Left cardiac atrium (tissue), 4 donors: ENCODE measurements around the gene PWP2. TPM values are rescaled to one million over a fixed set of nuclear protein-coding genes. Genes with fewer than 3 reads are reported as not detected.
A peak's percentile ranks its signal among the peaks of the same experiment; 100 is the strongest.
"Not testable (repeated sequence)": the region's sequence is repeated elsewhere in the genome, so short reads cannot be mapped to it uniquely, and the experiment has no call there.

Experiments used
- ATAC-seq, 2 donors: fragments of 200-7000 bp; cut with Tn5 transposase; one replicate each; pipeline ENCODE4 v1.9.1; 2020; ENCODE audit warnings: mild to moderate bottlenecking in 2 of 2, moderate library complexity in 2 of 2
- DNase-seq: peaks from one replicate; pipeline ENCODE4 v3.0.0-alpha.2; 2020
- intact Hi-C, 2 donors: fragments of 100-400 bp; cut with DNase I; formaldehyde crosslinking; loops; one replicate each; pipeline versions ENCODE4 v1.14.1 to v1.15.1; 2022 to 2023
- total RNA-seq, 2 donors: library from RNA; stranded (reverse); fragmentation: NEBNext Ultra II Directional; extraction: Animal tissue kit (Norgen Biotek cat#: 25700); gene quantifications; one replicate each; pipeline ENCODE4 v1.2.1, GENCODE V29; 2021
- donor health status: DM: no; HTN: yes; CAD: no.
- donor health status: DM: no; HTN: yes; CAD: no; lungs with severe emphysema.
- donor health status: DM: yes; HTN: yes; CAD: no.
- donor health status: Dilated cardiomyopathy.

PWP2 gene
- total RNA-seq, 2 donors from 2014 or later = 1.2 to 7.0 TPM

DNA sequence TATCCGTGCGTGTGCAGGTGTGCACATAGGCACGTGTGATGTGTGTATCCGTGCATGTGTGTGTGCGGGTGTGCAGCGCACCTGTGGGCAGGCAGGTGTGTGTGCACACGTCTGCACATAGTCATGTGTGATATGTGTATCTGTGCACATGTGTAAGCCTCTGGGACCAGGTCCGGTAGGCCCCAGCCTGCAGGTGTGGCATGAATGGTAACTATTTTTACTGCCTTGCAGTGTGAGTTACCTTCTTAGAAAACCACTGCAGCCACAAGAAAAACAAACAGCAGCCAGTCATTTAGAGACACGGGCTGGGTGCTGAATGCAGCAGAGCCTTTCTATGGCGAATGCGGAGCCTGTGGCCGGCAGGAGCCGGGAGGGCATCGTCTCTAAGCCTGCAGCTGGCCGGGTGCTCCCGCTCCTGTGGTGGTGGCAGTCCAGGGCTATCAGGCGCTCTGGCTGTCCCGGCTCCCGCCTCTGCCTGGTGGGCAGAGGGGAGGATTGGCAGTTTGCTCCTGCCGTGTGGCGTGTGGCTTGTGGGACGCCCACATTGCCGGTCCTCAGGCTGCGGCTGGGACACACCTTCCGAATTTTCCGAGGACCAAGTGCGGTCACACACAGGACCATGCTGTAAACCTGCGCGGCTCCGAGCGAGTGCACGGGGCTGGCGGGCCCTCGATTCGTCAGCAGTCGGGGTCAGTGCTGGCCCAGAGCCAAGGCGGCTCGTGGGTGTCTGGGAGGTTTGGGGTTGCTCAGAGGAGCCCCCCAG lies 48.2 kb downstream of the PWP2 start:
- intact Hi-C loops, DNase-seq, ATAC-seq: not testable (repeated sequence)

DNA sequence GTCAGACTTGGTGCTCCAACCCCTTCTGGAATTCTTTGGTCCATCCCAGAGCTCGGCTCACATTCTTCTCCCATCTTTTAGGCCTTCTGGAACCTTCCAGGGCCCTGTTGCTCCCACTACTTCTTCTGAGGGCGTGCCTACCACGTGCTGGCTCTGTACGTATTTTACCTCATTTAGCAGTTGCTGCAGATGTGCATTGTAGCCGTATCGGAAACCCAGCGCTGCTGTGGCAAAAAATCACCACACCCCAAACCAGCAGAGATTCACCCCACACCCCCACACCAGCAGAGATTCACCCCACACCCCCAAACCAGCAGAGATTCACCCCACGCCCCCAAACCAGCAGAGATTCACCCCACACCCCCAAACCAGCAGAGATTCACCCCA lies 48.8 kb downstream of the PWP2 start:
- ATAC-seq, DNase-seq, intact Hi-C loops: not testable (repeated sequence)

DNA sequence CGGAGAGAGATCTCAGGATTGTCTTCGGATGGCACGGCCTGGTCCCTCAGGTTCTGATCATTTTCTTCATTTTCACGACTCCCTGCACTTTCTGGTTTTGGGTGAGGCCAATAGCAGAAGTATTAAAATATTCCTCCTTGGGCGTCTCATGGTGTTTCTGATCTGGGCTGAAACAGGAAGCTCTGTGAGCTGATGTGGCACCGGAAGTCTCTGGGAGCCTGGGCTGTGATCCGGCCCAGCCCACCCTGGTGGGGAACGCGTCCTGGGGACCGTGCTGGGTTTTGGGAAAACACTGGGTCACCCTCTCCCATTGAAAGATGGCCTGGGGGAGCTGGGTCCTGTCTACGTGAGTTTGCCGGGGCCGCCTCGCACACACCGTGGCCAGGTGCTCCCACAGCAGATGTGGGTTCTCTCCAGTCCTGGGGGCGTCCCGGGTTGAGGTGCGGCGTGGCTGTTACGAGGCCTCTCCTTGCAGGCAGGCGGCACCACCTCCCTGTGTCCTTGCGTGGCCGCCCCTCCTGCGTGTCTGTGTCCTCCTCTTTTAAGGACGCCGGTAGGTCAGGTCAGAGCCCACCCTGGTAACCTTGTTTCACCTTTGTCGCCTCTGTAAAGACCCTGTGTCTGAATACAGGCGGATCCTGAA lies 50.4 kb downstream of the PWP2 start:
- ATAC-seq, DNase-seq, intact Hi-C loops: not testable (repeated sequence)

DNA sequence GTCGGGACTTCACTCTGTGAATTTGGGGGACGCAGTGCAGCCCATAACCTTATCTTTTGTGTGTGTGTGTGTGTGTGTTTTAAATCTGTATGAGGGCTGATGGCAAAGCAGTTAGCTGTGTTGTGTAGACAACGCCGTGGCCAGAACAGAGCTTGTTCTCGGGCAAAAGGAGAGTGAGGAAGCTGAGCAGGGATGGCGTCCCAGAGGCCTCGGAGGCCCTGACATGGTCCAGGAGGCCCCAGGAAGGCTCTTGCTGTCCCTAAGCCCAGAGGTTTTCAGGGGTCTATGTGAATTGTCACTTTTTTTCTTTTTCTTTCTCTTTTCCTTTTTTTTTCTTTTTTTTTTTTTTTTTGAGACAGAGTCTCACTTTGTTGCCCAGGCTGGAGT lies 50.9 kb downstream of the PWP2 start:
- DNase-seq, ATAC-seq, intact Hi-C loops: not testable (repeated sequence)

DNA sequence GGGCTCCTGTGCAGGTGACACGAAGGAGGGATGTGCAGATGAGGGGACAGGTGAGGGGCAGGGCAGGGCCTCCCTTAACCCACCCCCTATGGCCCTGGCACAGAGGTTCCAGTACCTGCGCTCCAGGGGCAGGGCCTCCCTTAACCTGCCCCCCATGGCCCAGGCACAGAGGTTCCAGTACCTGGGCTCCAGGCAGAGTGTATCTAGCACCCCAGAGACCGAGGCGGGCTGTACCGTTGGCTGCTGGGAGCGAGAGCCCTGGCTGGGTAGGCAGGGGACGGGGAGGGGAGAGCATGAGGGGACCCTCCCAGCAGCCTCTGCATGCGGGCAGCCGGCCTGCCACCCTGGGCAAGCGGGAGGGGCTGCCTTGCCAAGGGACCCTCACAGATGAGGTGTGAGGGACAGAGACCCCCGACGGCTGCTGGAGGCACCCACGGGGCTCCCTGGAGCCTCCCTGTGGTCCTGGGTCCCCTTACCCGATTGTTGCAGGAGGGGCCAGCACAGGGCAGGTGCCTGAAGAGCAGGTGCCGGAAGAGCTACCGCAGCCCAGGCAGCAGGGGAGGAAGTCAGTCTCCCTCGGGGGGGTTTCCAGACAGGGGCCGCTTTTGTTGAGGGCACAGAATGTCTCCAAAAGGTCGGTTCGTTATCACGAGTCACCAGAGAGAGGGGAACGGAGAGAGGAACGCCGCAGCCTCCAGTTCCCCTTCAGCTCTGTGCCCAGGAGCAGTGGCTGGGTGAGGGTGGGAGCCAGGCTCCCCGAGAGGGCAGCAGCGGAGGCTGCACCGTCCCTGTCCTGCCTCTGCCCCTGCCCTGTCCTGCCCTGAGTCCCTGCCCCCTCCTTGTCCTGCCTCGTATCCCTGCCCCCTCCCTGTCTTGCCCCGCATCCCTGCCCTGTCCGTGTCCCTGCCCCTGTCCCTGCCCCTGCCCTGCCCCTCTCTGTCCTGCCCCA lies 52.4 kb downstream of the PWP2 start:
- intact Hi-C loops = not testable (repeated sequence)
- DNase-seq (peak; percentile 3), ATAC-seq (peak; percentile 29 to 55)

DNA sequence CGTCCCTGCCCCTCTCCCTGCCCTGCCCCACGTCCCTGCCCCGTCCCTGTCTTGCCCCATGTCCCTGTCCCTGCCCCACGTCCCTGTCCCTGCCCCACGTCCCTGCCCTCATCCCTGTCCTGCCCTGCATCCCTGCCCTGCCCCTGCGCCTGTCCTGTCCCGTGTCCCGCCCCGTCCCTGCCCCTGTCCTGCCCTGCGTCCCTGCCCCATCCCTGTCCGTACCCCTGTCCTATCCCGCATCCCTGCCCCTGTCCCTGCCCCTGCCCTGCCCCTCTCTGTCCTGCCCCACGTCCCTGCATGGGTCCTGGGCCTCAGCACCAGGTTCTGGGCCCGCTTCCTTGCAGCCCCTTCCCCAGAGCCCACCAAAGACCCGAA lies 53.1 kb downstream of the PWP2 start:
- intact Hi-C loops = not testable (repeated sequence)
- ATAC-seq = peak; percentile 9 to 55

DNA sequence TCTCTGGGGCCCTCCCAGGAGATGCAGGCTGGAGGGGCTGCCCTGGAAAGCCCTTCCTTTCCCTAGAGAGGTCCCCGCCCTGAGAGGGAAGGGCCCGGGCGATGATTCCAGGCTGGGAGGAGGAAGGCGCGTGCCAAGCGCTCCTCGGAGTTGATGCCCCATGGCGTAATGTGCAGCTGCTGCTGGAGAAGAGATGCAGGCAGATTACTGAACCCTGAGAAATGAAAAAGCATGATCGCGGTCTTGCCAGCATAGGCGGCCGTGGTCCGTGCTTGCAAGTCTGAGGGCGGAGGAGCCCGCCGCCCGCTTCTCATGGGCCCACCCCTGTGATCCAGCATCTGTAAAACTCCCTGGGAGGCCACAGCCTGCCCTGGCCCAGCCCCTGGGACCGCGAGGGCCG lies 53.6 kb downstream of the PWP2 start:
- DNase-seq, intact Hi-C loops: not testable (repeated sequence)
- peak; percentile 65 to 67 for ATAC-seq

More for the DNA sequence above, 53.1 kb downstream of the PWP2 start:
- not testable (repeated sequence) for DNase-seq

DNA sequence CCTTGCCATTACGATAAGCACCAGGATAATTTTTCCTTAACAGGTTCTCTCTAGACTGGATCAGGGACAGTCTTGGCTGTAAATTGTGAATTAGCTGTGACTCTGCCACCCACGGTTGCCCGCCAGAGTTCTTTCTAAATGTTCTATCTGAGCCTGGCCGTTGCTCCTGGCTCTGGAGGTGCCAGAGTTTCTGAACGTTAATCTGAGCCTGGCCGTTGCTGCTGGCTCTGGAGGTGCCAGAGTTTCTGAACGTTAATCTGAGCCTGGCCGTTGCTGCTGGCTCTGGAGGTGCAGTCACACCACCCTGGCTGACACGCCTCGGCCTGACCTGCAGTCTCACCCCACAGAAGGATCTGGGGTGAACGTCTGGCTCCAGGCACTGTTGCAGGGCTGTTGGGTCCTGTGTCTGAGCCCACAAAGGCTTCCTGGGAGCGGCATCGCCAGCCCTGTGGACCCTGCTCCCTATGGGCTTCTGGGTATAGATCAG lies 56.0 kb downstream of the PWP2 start:
- ATAC-seq, intact Hi-C loops, DNase-seq: not testable (repeated sequence)

DNA sequence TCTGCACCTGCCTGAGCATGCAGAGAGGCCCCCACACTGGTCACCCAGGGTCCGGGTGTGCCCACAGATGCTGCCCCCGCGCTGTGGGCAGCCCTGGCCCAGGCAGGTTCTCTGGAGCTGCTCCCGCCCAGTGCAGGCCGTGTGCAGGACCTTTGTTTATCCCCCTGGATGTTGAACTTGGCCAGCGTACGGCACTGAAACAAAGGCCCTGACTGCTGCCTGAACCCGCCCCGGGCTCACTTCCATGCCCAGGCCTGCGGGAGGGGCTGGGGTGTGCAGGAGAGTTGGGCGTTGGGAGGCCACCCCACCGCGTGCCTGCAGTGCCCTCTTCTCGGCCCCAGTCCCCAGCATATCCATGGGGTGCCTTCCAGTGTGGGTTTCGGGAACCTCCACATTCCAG lies 58.7 kb downstream of the PWP2 start:
- ATAC-seq, intact Hi-C loops, DNase-seq: not testable (repeated sequence)

DNA sequence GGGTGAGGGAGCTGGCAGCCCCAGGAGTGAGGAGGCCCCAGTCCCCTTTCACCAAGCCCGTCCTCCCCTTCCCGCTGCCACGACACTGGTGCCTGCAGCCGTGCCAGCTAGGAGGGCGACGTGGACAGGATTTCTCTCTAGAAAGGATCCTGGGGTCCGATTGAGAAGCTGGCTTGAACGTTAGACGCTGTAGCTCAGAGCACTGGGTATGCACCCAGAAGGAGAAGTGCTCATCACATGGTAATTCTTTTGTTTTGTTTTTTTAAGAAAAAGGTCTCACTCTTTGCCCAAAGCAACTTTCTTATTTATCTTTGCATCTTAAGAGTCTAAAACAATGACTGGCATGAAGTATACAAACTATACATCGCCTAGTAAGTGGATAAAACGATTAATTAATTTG lies 60.3 kb downstream of the PWP2 start:
- DNase-seq, ATAC-seq, intact Hi-C loops: not testable (repeated sequence)

DNA sequence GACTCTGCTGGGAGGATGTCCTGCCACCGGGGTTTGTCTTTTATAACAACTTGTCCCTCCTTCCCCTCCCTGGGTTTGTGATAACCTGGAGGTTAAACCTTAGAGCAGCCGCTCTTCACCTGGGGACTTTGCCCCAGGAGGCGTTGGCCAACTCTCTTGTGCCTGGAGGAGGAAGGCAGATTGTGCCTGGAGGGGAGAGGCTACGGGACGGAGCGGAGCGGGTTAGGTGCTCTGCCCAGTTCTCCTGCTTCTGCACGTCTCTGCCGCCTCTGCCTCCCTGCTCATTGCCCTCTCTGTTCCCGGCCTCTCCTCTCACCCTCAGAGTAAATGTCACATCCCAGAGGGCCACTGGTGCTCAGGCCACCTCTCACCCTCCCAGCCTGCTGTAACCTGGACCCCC lies 63.1 kb downstream of the PWP2 start:
- intact Hi-C loops, DNase-seq, ATAC-seq: not testable (repeated sequence)

DNA sequence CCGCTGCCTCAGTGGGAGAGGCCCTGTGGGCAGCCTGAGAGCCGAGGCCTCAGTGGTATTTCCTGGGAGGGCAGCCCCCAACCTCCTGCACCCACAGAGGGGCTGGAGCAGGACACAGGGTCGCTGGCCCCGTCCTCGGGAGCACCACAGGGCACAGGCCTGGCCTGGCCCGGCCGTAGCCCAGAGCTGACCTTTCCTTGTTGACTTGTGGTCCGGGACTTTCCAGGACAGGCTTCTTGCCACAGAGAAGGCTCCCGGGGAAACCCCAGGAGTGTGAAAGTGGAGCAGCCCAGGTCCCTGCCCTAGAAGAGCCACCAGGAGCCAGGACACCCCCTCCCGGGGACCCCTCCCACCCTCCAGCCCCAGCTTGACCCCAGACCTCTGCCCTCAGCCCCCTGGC lies 63.7 kb downstream of the PWP2 start:
- peak in 1 of 2 donors; percentile 47 for ATAC-seq
- intact Hi-C loops = not testable (repeated sequence)
- peak; percentile 19 for DNase-seq

DNA sequence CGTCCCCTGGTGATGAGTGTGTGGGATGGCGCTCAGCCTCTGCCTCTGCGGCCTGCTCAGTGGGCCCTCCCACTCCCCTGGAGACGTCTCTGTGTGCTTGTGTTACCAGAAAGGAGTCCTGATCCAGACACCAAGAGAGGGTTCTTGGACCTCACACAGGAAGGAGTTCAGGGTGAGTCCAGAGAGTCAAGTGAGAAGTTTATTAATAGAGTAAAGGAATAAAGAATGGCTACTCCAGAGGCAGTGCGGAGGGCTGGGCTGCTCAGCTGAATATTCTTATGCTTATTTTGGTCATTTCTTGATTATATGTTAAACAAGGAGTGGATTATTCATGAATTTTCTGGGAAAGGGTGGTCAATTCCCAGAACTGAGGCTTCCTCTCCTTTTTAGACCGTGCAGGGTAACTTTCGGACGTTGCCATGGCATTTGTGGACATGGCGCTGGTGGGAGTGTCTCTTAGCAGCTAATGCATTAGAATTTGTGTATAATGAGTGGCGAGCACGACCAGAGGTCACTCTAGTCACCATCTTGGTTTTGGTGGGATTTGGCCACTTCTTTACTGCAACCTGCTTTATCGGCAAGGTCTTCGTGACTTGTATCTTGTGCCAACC lies 64.9 kb downstream of the PWP2 start:
- intact Hi-C loops, DNase-seq: not testable (repeated sequence)
- ATAC-seq = peak in 1 of 2 donors; percentile 27

DNA sequence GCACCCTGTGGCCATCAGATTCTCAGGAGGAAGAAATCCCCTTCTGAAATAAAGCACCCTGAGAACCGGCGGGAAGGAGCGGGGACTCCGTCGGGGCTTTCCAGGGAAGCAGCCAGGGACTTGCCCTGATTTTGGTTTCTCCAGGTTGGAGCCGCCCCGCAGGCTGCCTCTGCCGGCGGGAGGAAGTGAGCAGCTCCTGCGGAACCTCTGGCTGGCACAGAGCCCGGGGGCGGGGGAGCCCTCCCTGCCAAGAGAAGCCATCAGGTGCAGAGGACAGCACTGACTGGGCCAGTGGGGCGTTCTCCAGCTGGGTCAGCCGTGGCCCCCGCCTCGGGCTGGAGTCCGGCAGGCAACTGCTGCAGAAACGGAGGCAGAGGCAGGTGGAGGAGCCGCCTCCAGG lies 65.5 kb downstream of the PWP2 start:
- intact Hi-C loops, DNase-seq: not testable (repeated sequence)
- peak; percentile 56 to 74 for ATAC-seq

DNA sequence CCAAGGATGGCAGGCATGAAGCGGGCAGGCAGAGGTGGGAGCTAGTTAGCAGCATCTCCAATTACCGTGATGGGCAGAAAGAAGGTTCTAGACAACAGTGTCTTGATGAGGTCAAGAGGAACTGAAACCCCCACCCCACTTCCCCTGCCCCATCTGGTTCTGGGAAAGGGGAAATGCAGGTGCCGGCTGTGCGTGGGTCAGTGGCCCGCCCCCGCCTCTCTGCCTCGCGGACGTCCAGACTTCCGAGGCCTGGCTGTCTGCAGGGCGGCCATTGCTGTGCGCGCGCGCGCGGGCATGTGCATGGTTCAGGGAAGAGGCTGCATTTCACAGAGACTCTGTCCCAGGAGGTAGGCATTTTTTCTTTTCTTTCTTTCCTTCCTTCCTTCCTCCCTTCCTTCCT lies 68.0 kb downstream of the PWP2 start:
- intact Hi-C loops = not testable (repeated sequence)
- DNase-seq (peak; percentile 12), ATAC-seq (peak; percentile 24 to 28)

DNA sequence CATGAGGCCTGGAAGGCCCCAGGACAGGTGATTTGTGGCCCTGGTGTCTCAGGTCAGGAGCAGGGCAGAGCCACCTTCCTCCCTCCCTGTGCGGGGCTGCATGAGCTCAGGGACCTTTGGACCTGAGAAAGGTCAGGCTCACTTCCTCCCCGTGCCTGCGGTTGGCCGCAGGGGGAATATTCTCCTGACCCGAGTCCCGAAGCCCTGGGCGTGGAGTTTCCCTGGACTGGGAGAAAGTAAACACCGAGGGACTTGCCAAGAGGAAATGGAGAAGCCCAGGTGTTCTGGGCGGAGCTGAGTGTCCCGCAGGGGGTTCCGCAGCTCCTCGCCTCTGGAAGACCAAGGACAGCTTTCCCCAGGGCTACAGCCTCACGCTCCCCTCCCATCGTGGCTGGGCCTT lies 68.9 kb downstream of the PWP2 start:
- ATAC-seq, DNase-seq, intact Hi-C loops: not testable (repeated sequence)
